Measurements from ENCODE around the gene IFNA21. TPM values are rescaled to one million over a fixed set of nuclear protein-coding genes. Genes with fewer than 3 reads are reported as not detected.
"Not testable (repeated sequence)": the region's sequence is repeated elsewhere in the genome, so short reads cannot be mapped to it uniquely, and the experiment has no call there.

IFNA21 gene
- total RNA-seq, 1 donor from 2014 or later, result not detected

- DNase-seq, result no peak
These were observed 25.0 kb downstream of the IFNA21 start, which contains the start of gene IFNW1 for GRCh38 chr9:21141427-21141882. Gene IFNW1 (minus strand): TSS chr9:21141832. CDS start chr9:21141570, 262 bp downstream.

DNA sequence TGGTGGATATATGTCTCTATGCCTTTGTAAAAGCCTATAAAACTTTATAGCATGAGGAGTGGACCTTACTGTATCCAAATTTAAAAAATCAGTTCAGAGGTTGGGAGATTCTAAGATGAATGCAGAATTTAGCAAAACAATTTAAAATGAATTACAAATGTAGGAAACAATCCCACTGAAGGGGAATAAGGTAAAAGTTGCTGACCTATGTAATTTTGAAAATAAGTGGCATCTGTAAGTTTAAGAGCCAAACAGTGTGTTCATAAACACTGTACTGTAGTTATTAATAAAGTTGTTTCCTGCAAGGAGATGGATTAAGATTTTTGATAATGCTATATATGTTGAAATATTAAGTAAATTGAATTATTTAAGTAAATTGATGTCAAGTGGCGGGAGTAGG is 29.4 kb downstream of the IFNA21 start:
- no peak for DNase-seq

GRCh38 chr9:21135736-21136135 is 30.7 kb downstream of the IFNA21 start:
- DNase-seq, result no peak

GRCh38 chr9:21128186-21128585 is 38.3 kb downstream of the IFNA21 start:
- DNase-seq, result not testable (repeated sequence)

DNA sequence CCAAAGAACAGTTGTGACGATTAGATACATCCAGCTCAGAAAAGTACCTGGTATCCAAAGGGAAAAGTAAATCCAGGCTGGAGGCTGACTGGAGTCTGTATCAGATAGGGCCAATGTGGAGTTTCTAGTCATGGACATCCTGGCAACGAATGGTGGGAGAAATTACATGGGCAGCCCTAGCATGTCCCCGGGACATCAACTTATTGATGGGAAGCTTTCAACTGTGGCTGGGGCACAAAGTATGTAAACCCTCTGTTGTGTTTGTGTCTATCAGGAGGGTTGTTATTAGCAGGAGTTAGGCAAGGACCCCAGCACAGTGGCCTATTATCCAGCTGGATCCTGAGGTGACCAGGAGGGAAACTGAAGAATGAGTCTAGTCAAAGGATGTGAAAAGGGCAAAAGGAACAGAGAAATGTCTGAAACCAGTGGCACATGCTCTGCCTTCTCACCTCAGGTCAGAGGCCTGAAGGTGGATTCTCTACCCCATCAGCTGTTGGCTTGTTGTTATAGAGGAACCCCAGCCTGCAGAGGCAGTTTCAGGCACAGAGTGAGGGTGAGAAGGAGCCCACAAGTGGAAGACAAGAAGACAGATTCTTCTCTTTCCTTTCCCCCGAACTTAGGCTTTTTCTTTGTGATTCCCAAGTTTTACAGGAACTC is 44.7 kb downstream of the IFNA21 start:
- no peak for DNase-seq

DNA sequence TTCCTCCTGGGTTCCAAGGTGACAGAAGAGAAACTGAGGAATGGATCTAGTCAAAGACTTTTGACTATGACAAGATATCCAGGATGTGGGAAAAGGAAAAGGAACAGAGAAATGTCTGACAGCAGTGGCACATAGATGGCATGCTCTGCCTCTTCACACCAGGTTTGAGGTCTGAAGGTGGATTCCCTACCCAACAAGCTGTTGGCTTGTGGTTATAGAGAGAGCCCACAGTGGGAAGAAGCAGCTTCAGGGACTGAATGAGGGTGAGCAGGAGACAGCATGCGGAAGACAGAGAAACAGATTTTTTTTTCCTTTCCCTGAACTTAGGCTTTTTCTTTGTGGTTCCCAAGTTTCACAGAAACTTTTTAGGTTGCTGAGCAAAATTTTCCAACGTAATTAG is 45.4 kb downstream of the IFNA21 start:
- DNase-seq, result no peak

GRCh38 chr9:21119093-21119770 is 47.2 kb downstream of the IFNA21 start:
- DNase-seq, result peak; percentile 16

Small RNAs within 50 kb of the gene (small RNA-seq; reads per million reads assigned to genes)
- gene RF00019 (ENCODE audit: low replicate concordance), result not detected

Other genes with a start within 250 kb of the IFNA21 start
- 5.8 TPM for gene HACD4, start 135.0 kb downstream of the IFNA21 start, total RNA-seq
- not detected for gene IFNB1, start 88.7 kb downstream of the IFNA21 start, total RNA-seq
- not detected for gene IFNW1, start 24.8 kb downstream of the IFNA21 start, total RNA-seq
- not detected for gene IFNA4, start 20.9 kb upstream of the IFNA21 start, total RNA-seq
- not detected for gene IFNA7, start 35.5 kb upstream of the IFNA21 start, total RNA-seq
- not detected for gene IFNA10, start 40.5 kb upstream of the IFNA21 start, total RNA-seq
- gene IFNA16, start 50.7 kb upstream of the IFNA21 start, total RNA-seq, result not detected
- gene IFNA17, start 61.6 kb upstream of the IFNA21 start, total RNA-seq, result not detected
- not detected for gene IFNA14, start 73.3 kb upstream of the IFNA21 start, total RNA-seq
- not detected for gene IFNA5, start 138.7 kb upstream of the IFNA21 start, total RNA-seq
- 40.7 TPM for gene KLHL9, start 168.7 kb upstream of the IFNA21 start, total RNA-seq
- not detected for gene IFNA6, start 184.2 kb upstream of the IFNA21 start, total RNA-seq
- gene IFNA13, start 201.4 kb upstream of the IFNA21 start, total RNA-seq, result not detected
- not detected for gene IFNA2, start 218.7 kb upstream of the IFNA21 start, total RNA-seq
- not detected for gene IFNA8, start 242.5 kb upstream of the IFNA21 start, total RNA-seq